8988T (cell line): ENCODE data around the gene CYP2W1.
"Not testable (repeated sequence)": the region's sequence is repeated elsewhere in the genome, so short reads cannot be mapped to it uniquely, and the experiment has no call there.

Source experiments
- DNase-seq: peaks from one replicate; pipeline ENCODE4 v3.0.0; 2011

CYP2W1 gene

GRCh38 chr7:1031716-1032455 lies 48.9 kb downstream of the CYP2W1 start:
- DNase-seq: no peak

DNA sequence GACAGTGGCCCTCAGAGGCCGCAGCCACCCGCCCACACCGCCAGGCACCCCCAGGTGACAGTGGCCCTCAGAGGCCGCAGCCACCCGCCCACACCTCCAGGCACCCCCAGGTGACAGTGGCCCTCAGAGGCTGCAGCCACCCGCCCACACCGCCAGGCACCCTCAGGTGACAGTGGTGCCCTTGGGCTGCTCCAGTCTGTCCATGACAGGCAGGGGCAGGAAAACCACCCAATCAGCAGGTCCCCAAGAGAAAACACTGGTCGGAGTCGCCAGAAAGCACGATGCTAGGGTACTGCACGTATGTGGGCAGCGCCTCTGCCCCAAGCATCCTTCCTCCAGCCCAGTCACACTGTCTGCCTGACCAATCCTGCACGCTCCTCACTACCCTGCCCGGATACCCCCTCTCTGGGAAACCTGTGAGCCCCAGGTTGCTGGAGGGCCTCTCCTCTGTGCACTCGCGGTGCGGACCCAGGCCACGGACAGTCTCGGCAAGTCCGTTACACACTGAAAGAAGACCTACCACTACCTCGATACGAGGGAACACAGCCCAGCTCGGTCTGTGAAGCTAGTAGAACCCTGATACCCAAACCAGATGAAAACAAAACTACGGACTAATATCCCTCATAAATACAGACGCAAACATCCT lies 49.7 kb downstream of the CYP2W1 start:
- DNase-seq: no peak

DNA sequence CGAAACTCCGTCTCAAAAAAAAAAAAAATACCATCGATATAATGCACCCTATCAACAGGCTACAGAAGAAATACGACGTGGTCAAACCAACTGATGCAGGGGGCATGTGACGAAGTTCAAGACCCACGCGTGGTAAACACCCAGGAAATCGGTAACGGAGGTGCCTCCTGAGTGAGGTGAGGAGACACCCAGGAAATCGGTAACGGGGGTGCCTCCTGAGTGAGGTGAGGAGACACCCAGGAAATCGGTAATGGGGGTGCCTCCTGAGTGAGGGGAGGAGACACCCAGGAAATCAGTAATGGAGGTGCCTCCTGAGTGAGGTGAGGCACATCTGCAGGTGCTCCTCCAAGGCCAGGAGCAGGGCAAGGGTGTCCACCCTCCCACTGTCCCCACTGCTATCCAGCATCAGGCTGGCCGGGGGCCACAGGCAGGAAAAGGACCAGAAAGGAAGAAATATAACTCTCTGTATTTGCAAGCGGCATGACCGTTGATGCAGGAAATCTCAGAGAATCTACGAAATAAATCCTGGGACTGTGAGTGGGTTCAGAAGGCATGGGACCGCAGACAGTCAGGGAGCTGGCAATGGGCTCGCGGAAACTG lies 50.7 kb downstream of the CYP2W1 start:
- DNase-seq: no peak

DNA sequence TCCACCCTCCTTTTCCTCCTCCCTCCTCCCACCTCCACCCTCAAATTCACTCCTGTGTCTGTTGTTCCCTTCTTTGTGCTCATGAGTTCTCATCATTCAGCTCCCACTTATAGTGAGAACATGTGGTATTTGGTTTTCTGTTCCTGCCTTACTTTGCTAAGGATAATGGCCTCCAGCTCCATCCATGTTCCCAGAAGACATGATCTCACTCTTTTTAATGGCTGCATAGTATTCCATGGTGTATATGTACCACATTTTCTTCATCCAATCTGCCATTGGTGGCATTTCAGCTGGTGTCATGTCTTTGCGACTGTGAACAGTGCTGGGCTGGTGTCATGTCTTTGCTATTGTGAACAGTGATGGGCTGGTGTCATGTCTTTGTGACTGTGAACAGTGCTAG lies 51.8 kb downstream of the CYP2W1 start:
- DNase-seq: not testable (repeated sequence)

DNA sequence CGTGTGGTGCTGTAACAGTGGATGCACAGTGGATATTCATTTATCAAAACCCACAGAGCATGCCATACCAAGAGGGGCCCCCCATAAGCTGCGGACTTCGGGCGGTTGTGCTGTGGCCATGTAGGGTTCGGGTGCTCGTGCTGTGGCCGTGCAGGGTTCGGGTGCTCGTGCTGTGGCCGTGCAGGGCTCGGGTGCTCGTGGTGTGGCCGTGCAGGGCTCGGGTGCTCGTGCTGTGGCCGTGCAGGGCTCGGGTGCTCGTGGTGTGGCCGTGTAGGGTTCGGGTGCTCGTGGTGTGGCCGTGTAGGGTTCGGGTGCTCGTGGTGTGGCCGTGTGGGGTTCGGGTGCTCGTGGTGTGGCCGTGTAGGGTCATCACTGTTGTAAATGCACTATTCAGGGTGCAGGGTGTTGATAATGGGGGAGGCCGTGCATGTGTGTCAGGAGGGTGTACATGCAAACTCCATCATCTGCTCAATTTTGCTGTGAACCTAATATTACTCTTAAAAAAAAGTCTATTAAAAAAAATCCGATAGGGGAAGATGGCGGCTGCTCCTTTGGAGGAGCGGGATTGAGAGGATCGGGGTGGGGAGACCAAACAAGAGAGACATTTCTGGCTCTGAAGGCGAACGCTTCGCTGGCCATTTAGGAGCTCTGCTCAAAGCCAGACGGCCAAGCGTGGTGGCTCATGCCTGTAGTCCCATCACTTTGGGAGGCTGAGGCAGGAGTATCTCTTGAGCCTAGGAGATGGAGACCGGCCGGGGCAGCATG lies 53.4 kb downstream of the CYP2W1 start:
- not testable (repeated sequence) for DNase-seq
